Fibroblast of mammary gland (primary cell): ENCODE measurements around the gene EFNA5.

ENCODE experiments used
- DNase-seq: peaks from one replicate; pipeline ENCODE4 v3.0.0-alpha.2; 2010; ENCODE audit warnings: low read depth
- H3K4me3 ChIP-seq: 2 replicates; pipeline ENCODE4 v1.5.1; 2011; ENCODE audit warnings: low read depth, mild to moderate bottlenecking, low read length, moderate library complexity; ENCODE audit not compliant: control insufficient read depth
- TF ChIP-seq, protein P1 (sequence below): conservative IDR thresholded peaks from 2 replicates; pipeline ENCODE4 v1.5.1; 2011; ENCODE audit warnings: low read depth, low read length, inconsistent platforms; ENCODE audit not compliant: control insufficient read depth, insufficient read depth

EFNA5 gene

DNA sequence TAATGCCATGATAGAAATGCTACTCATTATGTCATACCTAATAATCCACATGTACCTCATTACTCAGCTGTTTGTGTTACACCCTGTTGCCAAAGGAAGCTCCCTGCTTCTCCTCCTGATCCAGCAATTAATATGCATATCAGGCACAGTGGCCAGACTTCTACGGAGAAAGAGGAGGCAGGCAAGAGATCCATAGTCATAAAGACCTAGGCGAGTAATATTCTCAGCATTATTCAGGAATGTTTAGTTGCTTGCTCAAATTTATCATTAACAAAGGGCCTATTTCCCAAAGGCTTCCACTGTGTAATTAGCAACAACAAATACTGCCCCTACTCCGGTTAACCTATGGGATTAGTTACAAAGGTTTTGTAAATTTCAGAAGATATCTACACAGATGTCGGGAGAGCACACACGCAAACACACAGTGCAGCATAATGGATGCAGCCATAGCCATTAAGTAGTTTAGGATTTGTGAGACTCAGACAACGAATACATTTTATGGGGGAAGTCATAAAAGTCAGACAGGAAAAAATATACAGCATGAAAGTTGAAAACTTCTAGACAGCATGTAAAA lies 192.6 kb downstream of the EFNA5 start:
- H3K4me3 ChIP-seq: no peak overlapping the region
- TF ChIP-seq, protein P1, sequence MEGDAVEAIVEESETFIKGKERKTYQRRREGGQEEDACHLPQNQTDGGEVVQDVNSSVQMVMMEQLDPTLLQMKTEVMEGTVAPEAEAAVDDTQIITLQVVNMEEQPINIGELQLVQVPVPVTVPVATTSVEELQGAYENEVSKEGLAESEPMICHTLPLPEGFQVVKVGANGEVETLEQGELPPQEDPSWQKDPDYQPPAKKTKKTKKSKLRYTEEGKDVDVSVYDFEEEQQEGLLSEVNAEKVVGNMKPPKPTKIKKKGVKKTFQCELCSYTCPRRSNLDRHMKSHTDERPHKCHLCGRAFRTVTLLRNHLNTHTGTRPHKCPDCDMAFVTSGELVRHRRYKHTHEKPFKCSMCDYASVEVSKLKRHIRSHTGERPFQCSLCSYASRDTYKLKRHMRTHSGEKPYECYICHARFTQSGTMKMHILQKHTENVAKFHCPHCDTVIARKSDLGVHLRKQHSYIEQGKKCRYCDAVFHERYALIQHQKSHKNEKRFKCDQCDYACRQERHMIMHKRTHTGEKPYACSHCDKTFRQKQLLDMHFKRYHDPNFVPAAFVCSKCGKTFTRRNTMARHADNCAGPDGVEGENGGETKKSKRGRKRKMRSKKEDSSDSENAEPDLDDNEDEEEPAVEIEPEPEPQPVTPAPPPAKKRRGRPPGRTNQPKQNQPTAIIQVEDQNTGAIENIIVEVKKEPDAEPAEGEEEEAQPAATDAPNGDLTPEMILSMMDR: no peak
- DNase-seq: no peak

DNA sequence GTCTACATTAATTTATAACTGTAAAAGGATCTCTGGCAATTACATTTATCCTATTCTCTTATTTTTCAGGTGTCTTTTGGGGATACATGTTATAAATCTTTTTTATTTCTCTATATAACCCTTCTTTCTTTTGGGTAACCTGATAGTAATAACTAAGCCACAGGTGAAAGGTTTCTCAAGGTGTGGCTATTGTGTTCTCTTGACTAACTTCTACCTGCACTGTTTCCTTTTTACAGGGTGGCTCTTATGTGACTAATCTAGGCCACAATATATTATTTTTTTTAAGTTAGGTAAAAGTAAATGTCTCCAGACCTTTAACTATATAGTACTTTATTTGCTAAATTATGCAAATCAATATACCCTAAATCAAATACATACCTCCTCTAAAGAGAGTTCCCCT lies 193.2 kb downstream of the EFNA5 start:
- TF ChIP-seq, protein P1: no peak
- no peak for DNase-seq
- H3K4me3 ChIP-seq: no peak overlapping the region

DNA sequence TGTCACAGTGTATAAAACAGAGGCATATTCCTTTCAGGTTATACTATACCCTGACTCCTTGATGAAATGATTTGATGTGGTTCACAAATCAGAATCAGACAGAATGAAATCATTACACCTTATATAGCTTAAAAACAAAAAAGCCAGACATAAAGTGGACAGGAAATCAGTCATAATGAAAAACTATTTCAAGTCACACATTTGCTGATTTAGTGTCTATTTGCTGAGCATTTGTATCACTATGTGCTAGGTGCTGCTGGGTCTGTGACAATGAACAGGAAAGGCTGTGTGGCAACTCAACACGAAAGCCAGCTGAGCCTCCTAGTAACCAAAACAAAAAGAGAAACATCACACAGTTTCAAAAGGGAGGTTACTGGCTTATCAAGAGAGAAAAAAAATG lies 194.0 kb downstream of the EFNA5 start:
- no peak overlapping the region for H3K4me3 ChIP-seq
- TF ChIP-seq, protein P1: no peak
- no peak for DNase-seq

DNA sequence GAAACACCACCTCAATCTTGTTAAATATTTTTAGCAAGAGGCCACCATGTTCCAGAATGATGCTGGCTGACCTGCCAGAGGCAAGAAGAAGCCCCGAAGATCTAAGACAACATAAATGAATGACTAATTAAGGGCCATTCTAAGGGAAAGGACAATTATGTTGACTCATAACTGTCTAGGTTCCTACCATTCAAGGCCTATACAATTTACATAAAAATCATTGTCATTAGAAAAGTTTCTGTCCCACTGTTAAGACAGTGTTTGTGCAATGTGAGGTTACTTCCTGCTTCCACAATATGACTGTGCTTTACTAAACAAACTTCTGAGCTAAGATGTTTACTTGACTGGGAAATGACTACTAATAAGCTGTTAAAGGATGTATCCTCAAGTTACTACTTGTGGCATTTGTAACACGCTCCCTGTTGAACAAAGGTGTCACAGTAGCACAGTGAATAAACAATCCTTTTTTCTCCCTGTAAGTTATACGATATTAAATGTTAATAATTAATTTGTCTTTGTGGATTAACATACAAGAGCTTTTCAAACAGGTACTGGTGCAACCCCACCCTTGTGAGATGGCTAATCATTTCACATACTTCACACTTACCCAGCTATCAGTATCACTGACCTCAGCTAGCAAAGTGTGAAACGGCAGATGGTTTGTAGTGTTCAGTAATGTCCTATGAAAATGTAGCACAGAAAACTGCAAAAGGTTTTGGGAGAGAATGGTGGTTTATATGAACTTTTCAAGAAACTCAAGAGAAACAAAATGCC lies 195.8 kb downstream of the EFNA5 start:
- peak; percentile 11 for DNase-seq
- TF ChIP-seq, protein P1: no peak
- H3K4me3 ChIP-seq: no peak overlapping the region

DNA sequence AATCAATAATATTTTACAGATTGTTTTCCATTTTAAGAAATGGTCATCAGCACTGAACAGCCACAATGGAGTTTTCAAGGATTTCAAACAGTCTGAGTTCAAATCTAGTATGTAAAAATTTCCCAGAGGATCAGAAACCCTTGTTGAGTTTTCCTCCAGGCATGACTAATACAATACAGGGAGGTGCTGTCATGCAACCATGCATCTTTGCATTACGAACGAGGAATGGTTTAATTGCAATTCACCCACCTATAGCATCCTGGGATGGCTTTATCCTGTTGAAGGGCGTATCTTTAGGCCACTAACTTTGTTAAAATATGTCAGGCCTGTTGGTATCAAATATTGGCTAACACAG lies 196.4 kb downstream of the EFNA5 start:
- TF ChIP-seq, protein P1: no peak

DNA sequence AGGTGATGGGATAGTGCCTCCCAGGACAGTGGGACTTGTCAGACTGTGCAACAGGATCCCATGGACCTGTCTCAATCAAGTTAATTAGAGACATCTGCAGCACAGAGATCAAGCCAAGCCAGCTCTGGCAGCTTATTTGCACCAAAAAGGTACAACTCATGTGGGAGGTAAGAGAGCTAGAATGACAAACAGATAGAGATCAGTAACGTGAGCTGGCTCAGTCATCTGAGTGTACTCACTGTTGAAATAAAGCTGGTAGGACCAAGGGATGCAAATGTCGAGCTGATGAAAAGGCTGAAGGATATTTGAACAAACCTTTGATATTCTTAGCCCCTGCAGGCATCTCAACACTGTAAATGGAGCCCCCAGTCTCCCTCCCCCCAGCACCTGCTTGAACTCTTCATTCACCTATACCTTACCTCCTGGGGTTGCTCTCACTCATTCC lies 198.1 kb downstream of the EFNA5 start:
- no peak overlapping the region for H3K4me3 ChIP-seq
- DNase-seq: no peak
- TF ChIP-seq, protein P1: no peak

More for the DNA sequence above, 196.4 kb downstream of the EFNA5 start:
- DNase-seq: no peak
- no peak overlapping the region for H3K4me3 ChIP-seq
